HG02840 (cell line): Measurements from ENCODE around the gene FMN1.

ENCODE experiments used
- ATAC-seq: cut with Tn5 transposase; IDR thresholded peaks from one replicate; pipeline ENCODE4 v1.9.1; 2021; ENCODE audit warnings: mild to moderate bottlenecking, moderate library complexity, moderate number of reproducible peaks; ENCODE audit not compliant: unreplicated experiment, low FRiP score

The FMN1 gene

GRCh38 chr15:32717426-32718226 is 476.9 kb downstream of the FMN1 start, which contains the start of gene GREM1:
Gene GREM1 (plus strand): TSS chr15:32718004. CDS start chr15:32730691, 12,687 bp downstream.
- ATAC-seq: no peak

- no peak for ATAC-seq
Observed at GRCh38 chr15:32716915-32717425, 477.5 kb downstream of the FMN1 start.

DNA sequence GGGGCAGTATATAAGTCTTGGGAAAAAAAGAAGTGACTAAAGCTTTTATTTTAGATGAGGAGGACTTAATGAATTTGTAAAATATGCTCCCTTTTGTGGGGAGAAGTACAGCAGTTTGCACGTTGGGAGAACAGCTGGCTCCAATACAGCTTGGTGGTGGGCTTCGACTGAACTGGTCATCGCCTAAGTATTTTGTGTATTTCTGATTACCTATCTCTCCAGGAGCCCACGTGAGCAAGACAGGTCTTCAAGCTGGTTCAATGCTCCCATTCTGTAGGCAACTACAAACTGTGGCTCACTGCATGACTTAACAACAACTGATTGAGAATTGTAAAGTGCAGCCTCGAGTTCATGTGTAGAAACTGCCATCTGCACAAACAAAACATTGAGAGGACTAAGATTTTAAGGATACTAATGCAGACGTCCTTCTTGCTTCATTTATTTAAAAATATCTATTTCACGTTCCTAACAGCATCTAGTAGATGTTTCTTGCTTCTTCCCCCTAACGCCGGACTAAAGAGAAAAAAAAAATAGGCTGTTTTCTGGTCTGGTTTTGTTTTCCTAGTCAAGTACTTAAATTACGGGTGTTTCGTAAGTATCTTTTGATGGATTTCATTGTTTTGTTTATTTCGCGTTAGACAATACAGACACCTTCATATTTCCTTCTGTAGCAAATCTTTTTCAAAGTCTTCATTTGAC is 478.1 kb downstream of the FMN1 start:
- ATAC-seq: no peak
